Neural cell (in vitro differentiated cells): ENCODE data around the gene ITPR2. TPM values are rescaled to one million over a fixed set of nuclear protein-coding genes. Genes with fewer than 3 reads are reported as not detected.

Experiments used
- H2AFZ ChIP-seq: fragments of 200-600, 300-800 bp; sonication (generic), shearing (Covaris generic); 2 replicates; pipeline ENCODE4 v1.6.0; 2014; ENCODE audit warnings: low read depth, mild to moderate bottlenecking, antibody characterized with exemption, low read length, moderate library complexity
- H3F3A ChIP-seq: fragments of 200-600 bp; shearing (Covaris generic); 2 replicates; pipeline ENCODE4 v1.6.1; 2016; ENCODE audit warnings: mild to moderate bottlenecking, moderate library complexity, mixed read lengths, antibody characterized with exemption, low read length; ENCODE audit not compliant: insufficient read depth, poor library complexity, severe bottlenecking
- H3K27ac ChIP-seq: fragments of 200-600, 300-800 bp; sonication (generic), shearing (Covaris generic); 2 replicates; pipeline ENCODE4 v1.5.1; 2014; ENCODE audit warnings: mild to moderate bottlenecking, low read length, moderate library complexity
- H3K27me3 ChIP-seq: fragments of 300-800, 200-600 bp; sonication (generic), shearing (Covaris generic); 2 replicates; pipeline ENCODE4 v1.6.0; 2014; ENCODE audit warnings: mild to moderate bottlenecking, low read depth, low read length, moderate library complexity; ENCODE audit not compliant: insufficient read depth
- H3K36me3 ChIP-seq: fragments of 300-800, 200-600 bp; sonication (generic), shearing (Covaris generic); 2 replicates; pipeline ENCODE4 v1.5.1; 2014; ENCODE audit warnings: mild to moderate bottlenecking, antibody characterized with exemption, low read length, moderate library complexity; ENCODE audit not compliant: insufficient read depth
- H3K4me2 ChIP-seq: fragments of 300-800, 200-600 bp; sonication (generic), shearing (Covaris generic); 2 replicates; pipeline ENCODE4 v1.6.0; 2014; ENCODE audit warnings: mild to moderate bottlenecking, low read length
- H3K4me3 ChIP-seq: fragments of 300-800, 200-600 bp; sonication (generic), shearing (Covaris generic); 2 replicates; pipeline ENCODE4 v1.5.1; 2014; ENCODE audit warnings: mild to moderate bottlenecking, low read length, moderate library complexity
- H3K79me2 ChIP-seq: fragments of 200-600 bp; shearing (Covaris generic); replicated peaks from 2 replicates; pipeline ENCODE4 v1.6.0; 2014; ENCODE audit warnings: mild to moderate bottlenecking, low read length, moderate library complexity; ENCODE audit not compliant: insufficient read depth
- H3K9ac ChIP-seq: fragments of 300-800, 200-600 bp; sonication (generic), shearing (Covaris generic); 2 replicates; pipeline ENCODE4 v1.6.1; 2016; ENCODE audit warnings: mild to moderate bottlenecking, low read length, mixed read lengths
- H3K9me2 ChIP-seq: fragments of 200-600 bp; shearing (Covaris generic); 2 replicates; pipeline ENCODE4 v1.6.1; 2016; ENCODE audit warnings: mild to moderate bottlenecking, low read length, mixed read lengths; ENCODE audit not compliant: insufficient read depth
- H3K9me3 ChIP-seq: fragments of 200-600, 300-800 bp; sonication (generic), shearing (Covaris generic); 2 replicates; pipeline ENCODE4 v1.6.1; 2016; ENCODE audit warnings: mild to moderate bottlenecking, mixed run types, low read length, moderate library complexity, mixed read lengths
- H4K20me1 ChIP-seq: fragments of 200-600 bp; shearing (Covaris generic); 2 replicates; pipeline ENCODE4 v1.6.1; 2016; ENCODE audit warnings: mild to moderate bottlenecking, mixed run types; ENCODE audit not compliant: insufficient read depth
- CTCF ChIP-seq: fragments of 450-650 bp; IDR thresholded peaks from 2 replicates; pipeline ENCODE4 v1.5.1; 2014; ENCODE audit warnings: antibody characterized with exemption, mild to moderate bottlenecking, moderate library complexity; ENCODE audit not compliant: poor library complexity, severe bottlenecking
- EP300 ChIP-seq: fragments of 450-650 bp; conservative IDR thresholded peaks from 2 replicates; pipeline ENCODE4 v1.6.1; 2014; ENCODE audit warnings: antibody characterized with exemption, mild to moderate bottlenecking, moderate library complexity; ENCODE audit not compliant: poor library complexity, severe bottlenecking
- EZH2 ChIP-seq: fragments of 200-600, 300-800 bp; shearing (Covaris generic), sonication (generic); IDR thresholded peaks from 2 replicates; pipeline ENCODE4 v1.6.1; 2014; ENCODE audit warnings: antibody characterized with exemption, low read length, borderline replicate concordance, mild to moderate bottlenecking; ENCODE audit not compliant: insufficient read depth, poor library complexity, severe bottlenecking
- MXI1 ChIP-seq: fragments of 450-650 bp; conservative IDR thresholded peaks from 2 replicates; pipeline ENCODE4 v1.6.1; 2014; ENCODE audit warnings: antibody characterized with exemption, mild to moderate bottlenecking; ENCODE audit not compliant: poor library complexity, severe bottlenecking
- POLR2AphosphoS5 ChIP-seq: IDR thresholded peaks from 2 replicates; pipeline ENCODE4 v1.6.1; 2012
- RAD21 ChIP-seq: fragments of 450-650 bp; conservative IDR thresholded peaks from 2 replicates; pipeline ENCODE4 v1.6.1; 2014; ENCODE audit warnings: antibody characterized with exemption, mild to moderate bottlenecking, moderate library complexity
- SMC3 ChIP-seq: fragments of 450-650 bp; conservative IDR thresholded peaks from 2 replicates; pipeline ENCODE4 v1.6.1; 2014; ENCODE audit warnings: antibody characterized with exemption, mild to moderate bottlenecking, moderate library complexity; ENCODE audit not compliant: poor library complexity
- TAF1 ChIP-seq: IDR thresholded peaks from 2 replicates; pipeline ENCODE4 v1.6.1; 2012; ENCODE audit warnings: low read depth
- polyA plus RNA-seq: library from polyadenylated mRNA; depleted of rRNA; stranded (reverse); fragments of >200 nt; gene quantifications from 2 replicates; pipeline ENCODE4 v1.2.3, GENCODE V29; 2014
- TF ChIP-seq, protein P1 (sequence below): IDR thresholded peaks from 2 replicates; pipeline ENCODE4 v1.6.1; 2012; ENCODE audit warnings: borderline replicate concordance

Gene ITPR2
- polyA plus RNA-seq, 1 donor from 2014 or later, result 2.0 TPM

- Histone ChIP-seq H3F3A (no peaks in the 10 kb centered on the region), H3K79me2 (no peaks in the 10 kb centered on the region), H3K36me3 (no peaks in the 10 kb centered on the region), H3K27ac (no peak overlapping the region), H3K9ac (no peak overlapping the region), H3K27me3 (no peaks in the 10 kb centered on the region), H3K9me3 (no peaks in the 10 kb centered on the region), H2AFZ (no peak overlapping the region), H3K9me2 (no peaks in the 10 kb centered on the region), H3K4me3 (no peak overlapping the region), H4K20me1 (no peaks in the 10 kb centered on the region), H3K4me2 (no peak overlapping the region)
- TF ChIP-seq MXI1, result no peak
- TF ChIP-seq EZH2, result no peak
- no peak for TF ChIP-seq TAF1
- TF ChIP-seq SMC3, result no peak
- no peak for TF ChIP-seq EP300
- TF ChIP-seq POLR2AphosphoS5, result no peak
- TF ChIP-seq, protein P1, sequence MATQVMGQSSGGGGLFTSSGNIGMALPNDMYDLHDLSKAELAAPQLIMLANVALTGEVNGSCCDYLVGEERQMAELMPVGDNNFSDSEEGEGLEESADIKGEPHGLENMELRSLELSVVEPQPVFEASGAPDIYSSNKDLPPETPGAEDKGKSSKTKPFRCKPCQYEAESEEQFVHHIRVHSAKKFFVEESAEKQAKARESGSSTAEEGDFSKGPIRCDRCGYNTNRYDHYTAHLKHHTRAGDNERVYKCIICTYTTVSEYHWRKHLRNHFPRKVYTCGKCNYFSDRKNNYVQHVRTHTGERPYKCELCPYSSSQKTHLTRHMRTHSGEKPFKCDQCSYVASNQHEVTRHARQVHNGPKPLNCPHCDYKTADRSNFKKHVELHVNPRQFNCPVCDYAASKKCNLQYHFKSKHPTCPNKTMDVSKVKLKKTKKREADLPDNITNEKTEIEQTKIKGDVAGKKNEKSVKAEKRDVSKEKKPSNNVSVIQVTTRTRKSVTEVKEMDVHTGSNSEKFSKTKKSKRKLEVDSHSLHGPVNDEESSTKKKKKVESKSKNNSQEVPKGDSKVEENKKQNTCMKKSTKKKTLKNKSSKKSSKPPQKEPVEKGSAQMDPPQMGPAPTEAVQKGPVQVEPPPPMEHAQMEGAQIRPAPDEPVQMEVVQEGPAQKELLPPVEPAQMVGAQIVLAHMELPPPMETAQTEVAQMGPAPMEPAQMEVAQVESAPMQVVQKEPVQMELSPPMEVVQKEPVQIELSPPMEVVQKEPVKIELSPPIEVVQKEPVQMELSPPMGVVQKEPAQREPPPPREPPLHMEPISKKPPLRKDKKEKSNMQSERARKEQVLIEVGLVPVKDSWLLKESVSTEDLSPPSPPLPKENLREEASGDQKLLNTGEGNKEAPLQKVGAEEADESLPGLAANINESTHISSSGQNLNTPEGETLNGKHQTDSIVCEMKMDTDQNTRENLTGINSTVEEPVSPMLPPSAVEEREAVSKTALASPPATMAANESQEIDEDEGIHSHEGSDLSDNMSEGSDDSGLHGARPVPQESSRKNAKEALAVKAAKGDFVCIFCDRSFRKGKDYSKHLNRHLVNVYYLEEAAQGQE, result no peak
- TF ChIP-seq RAD21, result no peak
- no peak for TF ChIP-seq CTCF
Observed at GRCh38 chr12:26848156-26848825, 15.3 kb upstream of the ITPR2 start.

- Histone ChIP-seq H2AFZ (no peak overlapping the region), H3K27ac (no peak overlapping the region), H3K9ac (no peak overlapping the region), H3K27me3 (no peaks in the 10 kb centered on the region), H3K9me3 (no peaks in the 10 kb centered on the region), H4K20me1 (no peaks in the 10 kb centered on the region), H3K4me3 (no peak overlapping the region), H3K4me2 (no peak overlapping the region), H3F3A (no peaks in the 10 kb centered on the region), H3K36me3 (no peaks in the 10 kb centered on the region), H3K79me2 (no peaks in the 10 kb centered on the region), H3K9me2 (no peaks in the 10 kb centered on the region)
- TF ChIP-seq TAF1 (no peak), RAD21 (no peak), EZH2 (no peak), SMC3 (no peak), MXI1 (no peak), POLR2AphosphoS5 (no peak), EP300 (no peak), CTCF (no peak)
- TF ChIP-seq, protein P1, result no peak
Observed at GRCh38 chr12:26847431-26847830, 14.4 kb upstream of the ITPR2 start.
